GM18502 (cell line): Measurements from ENCODE around the gene DIRAS1.

Source experiments
- ATAC-seq: cut with Tn5 transposase; IDR thresholded peaks from one replicate; pipeline ENCODE4 v1.9.1; 2021; ENCODE audit warnings: mild to moderate bottlenecking; ENCODE audit not compliant: unreplicated experiment, poor library complexity

The DIRAS1 gene, protein sequence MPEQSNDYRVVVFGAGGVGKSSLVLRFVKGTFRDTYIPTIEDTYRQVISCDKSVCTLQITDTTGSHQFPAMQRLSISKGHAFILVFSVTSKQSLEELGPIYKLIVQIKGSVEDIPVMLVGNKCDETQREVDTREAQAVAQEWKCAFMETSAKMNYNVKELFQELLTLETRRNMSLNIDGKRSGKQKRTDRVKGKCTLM

DNA sequence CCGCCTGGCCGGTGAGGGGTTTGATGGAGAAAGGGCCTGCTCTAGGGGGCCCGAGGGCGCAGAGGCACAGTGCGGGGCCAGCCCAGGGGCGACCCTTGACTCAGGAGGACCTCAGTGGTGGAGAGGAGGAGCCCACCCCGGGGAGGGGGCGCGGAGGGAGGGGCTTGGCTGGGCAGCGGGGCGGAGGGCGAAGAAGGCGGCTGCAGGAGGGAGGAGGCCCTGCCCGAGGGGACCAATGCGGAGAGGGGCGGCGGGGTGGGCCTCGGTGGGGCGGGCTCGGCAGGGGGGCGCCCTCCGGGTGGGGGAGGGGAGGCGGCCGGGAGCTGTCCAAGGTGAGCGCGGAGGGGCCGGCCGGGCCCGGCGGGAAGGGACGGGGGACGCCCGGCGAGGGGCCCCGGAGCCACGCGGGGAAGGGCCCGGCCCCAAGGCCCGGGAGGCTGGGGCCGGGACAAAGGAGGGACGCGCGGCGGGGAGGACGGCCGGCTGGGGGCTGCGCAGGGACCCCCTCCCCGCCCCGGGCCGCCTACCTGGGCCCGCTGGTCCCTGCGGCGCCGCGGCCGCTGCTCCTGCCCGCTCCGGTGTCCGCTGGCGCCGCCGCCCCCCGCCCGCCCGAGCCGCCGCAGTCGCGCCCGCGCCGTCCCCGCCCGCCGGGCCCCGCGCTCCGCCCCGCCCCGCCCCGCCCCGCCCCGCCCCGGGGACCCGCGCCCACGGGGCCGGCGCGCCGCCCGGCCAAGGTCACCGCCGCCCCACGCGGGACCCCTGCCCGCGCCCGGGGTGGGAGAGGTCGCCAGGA lies at the start of gene DIRAS1:
DIRAS1 (minus strand) TSS at position 596 of the 793 bp plus-strand sequence. CDS start 3,566 bp downstream, outside the sequence.
- ATAC-seq = no peak

DNA sequence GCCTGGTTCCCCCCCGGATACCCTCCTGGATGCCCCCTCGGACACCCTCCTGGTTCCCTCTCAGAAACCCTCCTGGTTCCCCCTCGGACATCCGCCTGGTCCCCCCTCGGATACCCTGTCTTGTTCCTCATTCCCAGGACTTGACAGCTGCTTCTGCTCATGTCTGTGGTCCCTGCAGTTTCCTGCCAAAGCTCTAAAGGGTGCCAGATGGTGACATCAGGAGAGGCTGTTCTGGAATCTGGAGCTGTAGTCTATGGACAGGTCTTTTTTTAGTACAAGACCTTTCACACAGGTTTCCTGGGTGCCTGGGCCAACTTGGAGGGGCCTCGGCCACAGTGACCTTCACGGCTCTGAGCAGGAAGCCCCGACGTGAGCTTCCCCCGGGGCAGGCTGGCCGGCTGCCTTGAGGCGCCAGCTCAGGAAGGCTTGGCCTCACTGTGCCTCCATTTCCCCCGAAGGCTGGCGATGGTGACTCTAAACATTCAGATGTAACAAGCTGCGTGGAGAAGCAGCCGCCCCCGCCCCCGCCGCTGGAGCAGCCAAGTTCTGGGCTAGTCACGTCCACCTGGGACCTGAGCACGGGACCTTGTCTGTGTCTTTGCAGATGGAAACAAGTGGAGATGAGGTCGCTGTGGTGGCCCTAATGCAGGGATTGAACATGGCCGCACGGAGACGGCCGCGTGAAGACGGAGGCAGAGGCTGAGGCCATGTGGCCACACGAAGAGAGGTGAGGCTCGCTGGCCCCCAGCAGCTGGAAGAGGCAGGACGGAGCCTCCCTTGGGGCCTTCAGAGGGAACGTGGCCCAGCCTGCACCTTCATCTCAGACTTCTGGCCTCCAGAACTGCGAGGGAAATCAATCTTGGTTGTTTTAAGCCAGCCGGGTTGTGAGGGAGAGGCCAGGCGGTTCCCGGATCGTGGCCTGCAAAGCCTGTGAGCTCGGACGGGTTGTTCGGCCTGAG lies 49.2 kb upstream of the DIRAS1 start:
- ATAC-seq = no peak

DNA sequence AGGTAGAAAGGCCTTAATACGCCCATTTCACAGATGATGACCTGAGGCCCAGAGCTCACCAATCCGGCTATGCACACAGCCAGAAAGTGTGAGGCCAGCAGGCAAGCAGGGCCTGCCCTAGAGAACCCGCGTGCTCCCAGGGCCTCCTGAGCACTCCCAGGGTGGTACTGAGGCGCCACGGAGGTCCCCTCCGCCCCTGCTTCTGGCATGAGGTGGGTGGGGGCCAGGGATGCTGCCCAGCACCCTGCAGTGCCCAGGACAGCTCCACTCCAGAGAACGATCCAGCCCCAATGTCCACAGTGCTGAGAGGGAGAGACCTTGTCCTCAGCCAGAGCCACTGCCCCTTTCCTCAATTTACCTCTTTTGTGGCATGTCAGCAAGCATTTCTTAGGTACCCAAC lies 48.0 kb upstream of the DIRAS1 start:
- ATAC-seq = no peak

DNA sequence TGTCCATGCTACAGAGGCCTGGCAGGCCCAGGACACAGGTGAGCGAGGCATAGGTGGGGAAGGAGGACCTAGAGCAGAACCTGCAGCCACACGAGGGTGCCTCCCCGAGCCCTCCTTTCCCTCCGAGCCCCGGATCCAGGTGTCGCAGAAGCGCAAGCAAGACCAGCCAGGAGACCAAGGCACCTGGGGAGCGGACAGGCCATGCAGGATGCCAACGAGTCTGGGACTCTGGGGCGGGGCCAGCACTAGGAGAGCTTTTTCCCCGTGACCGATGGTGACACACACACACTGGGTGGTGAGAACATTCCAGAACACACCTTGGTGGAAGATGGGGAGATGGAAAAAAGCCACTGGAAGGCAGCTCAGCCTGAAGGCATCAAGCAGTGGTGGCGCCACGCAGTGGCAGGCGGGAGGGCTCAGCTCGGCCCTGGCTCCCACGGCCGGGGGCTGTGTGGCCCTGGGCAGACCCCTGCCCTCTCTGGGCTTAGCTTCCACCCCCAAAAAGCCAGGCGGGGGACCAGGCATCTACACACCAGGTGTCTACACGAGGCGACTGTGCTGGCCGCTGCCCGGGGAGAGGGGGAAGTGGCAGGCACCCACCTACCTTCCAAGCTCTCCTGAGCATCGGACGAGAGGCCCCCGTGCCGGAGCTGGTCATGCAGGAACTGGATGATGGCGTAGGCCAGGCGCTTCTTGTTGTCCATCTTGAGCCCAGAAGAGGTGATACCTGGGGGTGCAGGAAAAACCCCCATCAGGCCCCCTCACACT lies 47.4 kb upstream of the DIRAS1 start:
- ATAC-seq = no peak

DNA sequence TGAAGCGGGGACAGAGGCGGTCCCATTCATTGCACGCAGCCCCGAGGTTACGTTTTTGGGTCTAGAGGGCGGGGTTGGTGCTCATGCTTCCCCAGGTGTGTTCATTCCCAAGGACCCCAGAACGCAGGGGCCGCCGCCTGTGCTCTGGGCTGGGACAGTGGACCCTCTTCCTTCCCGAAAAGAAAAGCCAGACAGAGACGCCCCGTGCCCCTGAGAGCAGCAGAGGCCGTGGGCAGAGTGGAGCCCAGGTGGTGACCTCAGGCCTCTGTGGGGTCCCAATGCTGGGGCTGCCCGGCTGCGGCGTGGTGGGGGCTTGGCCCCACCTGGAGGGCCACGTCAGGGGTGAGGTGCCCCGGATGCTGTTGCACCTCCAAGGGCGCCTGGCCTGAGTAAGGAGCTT lies 46.5 kb upstream of the DIRAS1 start:
- ATAC-seq = no peak

DNA sequence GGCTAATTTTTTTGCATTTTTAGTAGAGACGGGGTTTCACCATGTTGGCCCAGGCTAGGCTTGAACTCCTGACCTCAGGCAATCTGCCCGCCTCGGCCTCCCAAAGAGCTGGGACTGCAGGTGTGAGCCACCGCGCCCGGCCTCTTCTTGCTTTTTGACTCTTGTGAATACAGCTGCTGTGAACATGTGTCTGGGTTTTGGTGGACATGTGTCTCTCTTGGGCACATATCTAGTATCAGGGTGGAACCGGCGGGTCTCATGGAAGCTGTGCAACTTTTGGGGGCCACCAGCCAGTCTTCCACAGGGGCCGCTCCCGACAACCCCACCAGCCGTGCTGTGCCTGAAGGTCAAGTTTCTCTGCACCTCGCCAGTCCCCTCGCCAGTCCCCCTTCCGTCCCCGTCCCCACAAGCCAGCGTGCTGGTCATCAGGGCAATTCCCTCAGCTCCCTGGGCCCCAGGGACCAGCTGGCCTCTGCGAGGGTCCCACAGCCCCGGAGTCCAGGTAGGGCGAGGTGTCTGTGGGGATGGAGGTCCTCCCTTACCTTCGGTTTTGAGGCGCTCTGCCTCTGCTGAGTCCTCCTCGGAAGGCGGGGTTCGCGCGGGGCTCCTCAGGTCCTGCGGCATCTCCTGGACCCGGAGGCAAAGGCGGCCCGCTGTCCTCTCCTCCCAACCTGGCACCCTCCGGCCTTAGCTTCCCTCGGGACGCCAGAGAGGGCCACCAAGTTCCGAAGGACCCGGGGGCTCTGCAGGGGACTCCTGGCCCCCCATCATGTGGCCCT lies 45.6 kb upstream of the DIRAS1 start:
- no peak for ATAC-seq

DNA sequence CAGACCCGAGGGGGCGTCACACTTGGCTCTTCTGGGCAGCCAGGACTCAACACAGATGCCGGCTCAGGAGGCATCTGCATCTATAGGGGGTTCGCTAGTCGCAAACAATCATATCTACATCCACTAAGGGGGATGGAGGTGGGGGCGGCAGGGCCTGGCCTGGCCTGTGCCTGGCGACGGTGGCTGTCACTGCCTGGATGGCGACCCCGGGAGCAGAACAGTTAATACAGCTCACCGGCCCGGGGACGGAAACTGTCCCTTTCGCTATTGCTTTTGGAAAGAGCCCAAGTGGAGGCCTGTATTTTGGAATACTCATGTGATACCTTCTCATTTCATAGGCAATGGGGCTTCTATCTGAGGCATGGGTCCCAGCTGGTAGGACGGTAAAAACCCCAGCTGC lies 44.2 kb upstream of the DIRAS1 start:
- no peak for ATAC-seq

DNA sequence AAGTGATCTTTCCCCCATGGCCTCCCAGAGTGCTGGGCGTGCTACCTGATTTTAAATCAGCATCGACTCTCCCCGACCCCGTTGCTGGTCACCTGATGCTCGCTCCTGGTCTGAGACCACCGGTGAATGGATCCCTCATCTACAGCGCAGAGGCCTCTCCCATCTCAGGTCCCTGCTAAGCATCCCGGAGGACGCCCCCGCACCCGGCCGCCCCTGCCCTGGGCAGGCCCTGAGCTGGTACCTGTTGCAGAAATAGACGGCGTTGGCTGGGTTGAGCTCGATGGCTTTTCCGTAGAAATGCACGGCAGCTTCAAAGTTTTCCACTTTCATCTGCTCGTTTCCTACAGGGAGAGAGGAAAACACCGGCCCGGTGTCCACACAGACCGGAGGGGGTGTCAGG lies 43.8 kb upstream of the DIRAS1 start:
- ATAC-seq = no peak

DNA sequence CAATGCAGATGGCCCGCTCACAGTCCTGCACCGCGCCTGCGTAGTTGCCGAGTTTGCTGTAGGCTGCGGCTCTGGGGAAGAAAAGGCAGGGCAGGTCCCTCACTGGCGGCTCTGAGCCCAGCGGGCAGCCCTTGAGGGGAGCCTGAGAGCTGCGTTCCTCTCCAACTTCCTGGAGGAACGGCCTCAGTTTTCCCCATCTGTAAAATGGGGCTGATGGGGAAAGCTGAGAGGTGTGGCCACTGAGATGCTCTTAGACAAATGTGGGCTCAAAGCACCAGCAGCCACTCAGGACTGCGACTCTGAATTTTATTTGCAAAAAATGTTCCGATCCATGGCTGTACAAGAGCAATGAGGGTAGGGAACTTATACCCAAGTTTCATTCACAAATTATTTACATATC lies 42.5 kb upstream of the DIRAS1 start:
- no peak for ATAC-seq

DNA sequence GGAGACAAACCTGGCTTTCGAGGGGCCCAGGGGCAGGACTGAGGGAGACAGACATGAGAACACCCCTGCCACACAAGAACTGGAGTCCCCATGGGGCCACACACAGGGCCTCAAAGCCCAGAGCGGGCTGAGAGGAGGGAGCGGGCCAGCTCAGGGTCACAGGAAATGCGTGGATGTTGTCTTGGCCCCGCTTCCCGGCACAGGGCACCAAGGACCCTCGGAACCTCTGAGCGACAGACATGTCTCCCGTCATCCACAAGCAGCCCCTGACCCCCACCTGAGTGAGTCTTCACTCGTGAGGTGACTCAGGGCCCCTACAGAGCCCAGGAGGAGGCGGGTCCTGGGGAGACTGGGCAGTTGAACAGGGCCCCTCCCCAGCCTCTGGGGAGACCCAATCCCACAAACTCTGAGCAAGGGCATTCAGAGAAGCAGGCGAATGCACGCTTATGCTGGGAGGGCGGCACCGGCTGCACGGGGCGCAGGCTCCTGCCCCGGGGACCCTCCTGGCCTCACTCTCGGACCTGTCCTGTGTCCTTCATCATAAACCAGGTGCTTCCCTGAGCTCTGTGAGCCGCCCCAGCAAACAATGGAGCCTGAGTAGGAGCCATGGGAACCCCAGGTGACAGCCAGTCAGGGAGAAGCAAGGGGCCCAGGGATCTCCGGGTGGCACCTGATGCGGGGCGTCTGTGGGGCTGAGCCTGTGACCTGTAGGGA lies 41.8 kb upstream of the DIRAS1 start:
- no peak for ATAC-seq

DNA sequence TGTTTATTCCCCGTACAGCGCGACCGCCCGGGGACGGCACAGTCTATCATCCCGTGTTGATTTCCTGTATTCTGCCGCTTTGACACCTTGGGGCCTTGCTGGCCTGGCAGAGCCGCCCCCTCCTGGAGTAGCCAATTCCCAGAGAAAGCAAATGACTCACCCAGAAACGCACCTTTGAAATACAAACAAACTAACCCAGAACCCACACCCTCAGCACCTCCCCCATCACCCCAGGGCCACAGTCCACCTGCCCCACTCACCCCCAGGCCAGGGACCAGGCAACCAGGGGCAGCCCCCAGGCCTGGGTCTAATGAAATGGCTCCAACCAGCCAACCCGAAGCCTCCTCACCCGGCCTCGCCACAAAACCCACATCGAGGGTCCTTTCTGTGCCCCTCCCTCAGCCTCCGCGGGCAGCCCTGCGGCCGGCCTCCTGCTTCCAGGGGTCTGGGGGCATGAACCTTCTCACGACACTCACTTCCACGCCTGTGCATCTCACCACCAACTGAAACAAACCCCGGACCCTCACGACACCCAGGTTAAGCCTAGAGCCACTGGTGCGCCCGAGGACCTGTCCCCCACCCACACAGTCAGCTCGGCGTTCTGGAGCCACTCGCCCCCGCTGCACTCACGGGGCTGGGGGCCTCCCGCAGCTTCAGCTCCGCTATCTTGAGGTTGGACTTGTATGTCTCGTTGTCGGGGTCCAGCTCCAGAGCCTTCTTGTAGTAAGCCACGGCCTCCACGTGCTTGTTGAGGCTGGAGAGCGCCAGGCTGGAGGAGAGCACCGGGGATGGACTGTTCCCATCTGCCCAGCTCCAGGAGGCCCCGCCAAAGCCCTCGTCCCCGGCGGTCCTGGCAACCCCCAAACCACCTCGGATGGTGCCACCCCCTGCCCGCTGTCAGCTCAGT lies 41.0 kb upstream of the DIRAS1 start:
- no peak for ATAC-seq

DNA sequence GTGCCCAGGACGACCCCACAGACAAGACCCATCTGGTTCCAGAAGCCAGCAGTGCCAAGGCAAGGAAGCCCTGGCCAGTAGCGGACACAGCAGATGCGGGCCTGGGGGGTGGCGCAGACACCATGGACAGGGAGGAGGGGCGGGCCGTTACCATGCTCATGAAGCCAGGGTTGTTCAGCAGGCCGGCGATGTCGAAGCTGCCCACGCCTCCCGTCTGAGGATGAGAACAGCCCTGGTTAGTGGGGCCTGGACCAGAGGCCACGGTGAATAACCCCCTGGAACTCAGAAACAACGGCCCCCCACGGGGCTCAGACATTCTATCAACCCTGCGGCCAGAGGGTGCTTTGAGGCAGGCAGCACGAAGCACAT lies 40.1 kb upstream of the DIRAS1 start:
- ATAC-seq = no peak

DNA sequence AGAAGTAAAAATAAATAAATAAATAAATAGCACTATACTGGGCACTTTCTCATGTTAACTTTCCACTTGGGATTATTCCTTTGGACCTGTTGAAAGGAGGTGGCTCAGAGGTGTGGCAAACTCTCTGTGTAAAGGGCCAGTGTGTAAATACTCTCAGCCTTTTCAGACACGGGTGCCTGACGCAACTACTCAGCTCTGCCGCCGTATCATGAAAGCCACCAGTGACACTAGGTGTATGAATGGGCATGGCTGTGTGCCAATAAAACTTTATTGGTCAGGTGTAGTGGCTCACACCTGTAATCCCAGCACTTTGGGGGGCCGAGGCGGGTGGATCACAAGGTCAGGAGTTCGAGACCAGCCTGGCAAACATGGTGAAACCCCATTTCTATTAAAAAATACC lies 38.8 kb upstream of the DIRAS1 start:
- ATAC-seq = no peak

DNA sequence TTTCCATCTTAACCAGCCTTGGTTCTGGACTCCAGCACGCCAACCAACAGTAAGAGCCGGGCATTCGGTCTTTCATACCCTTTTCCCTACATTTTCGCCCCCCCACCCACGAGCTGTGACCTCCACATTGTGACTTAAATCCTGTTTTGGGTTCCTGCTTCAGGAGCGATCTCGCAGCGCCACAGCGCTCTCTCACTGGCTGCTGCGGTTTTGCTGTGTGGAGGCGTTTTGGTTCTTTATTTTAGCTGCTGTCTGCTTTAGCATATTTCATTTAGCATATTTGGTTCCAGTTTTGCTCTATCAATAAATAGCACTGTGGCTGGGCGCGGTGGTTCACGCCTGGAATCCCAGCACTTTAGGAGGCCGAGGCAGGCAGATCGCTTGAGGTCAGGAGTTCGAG lies 38.2 kb upstream of the DIRAS1 start:
- ATAC-seq = no peak

DNA sequence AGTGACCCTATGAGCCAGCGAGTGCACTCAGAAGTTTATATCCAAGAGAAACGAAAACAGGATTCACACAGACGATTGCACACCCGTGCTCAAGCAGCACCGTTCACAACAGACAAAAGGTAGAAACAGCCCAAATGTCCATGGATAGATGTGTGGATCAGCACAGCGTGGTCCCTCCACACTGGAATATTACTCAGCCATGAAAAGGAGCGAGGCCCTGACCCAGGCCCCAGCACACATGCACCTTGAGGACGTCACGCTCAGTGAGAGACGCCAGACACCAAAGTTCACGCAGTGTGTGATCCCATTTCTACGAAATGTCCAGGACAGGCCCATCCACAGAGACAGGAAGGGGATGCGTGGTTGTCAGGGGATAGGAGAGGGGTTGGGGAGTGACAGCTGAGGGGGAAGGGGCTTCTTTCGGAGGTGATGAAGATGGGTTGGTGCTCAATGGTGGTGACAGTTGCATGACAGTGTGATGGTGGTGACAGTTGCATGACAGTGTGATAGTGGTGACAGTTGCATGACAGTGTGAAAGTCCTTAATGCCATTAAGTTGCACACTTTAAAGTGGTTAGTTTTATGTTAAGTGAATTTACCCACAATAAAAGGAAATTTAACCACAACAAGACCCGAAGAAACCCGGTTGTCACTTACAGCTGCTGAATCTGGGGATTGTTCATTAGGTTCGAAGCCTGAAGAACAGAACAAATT lies 37.6 kb upstream of the DIRAS1 start:
- no peak for ATAC-seq

DNA sequence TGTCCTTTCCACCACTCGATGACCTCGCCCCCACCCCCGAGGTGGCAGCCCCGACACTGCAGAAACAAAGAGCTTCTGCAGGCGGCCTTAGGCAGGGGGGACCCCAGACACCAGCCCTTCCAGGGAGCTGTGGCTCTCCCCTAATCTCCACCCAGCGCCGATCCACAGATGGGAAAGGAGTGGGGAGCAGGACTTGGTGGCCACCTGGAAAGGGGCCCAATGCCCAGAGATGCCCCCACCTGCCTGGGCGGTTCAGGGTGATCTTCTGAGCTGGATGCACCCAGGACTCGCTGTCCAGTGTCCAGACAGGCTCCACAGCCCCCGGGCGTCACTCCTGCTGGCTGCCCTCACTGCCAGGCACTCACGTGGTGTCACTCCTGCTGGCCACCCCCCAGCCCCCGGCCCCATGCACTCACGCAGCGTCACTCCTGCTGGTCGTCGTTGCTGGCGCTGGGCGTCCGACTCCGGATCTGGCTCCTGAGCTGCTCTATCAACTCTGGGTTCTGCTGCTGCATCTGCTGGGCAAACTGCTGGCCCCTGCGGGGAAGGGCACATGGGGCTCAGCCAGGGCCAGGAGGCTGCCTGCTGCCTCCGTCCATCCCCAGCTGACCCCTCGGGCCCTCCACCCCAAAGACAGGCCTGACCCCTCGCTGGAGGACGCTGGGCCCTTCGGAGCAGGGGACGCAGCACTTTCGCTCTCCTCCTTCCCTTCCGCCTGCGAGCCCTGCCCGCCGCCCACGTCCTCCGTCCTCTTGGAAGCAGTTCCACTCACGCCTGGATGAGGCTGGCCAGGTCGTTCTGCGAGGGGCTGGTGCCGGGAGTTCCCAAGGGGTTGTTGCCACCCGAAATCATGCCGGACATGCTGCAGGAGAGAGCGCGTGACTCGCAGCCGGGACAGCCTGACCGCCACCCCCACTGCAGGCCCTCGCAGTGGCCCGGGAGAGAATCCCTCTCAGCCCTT lies 36.0 kb upstream of the DIRAS1 start:
- no peak for ATAC-seq
